Mesenteric fat pad (tissue), 1 donor: ENCODE data around the gene ANKZF1. TPM values are rescaled to one million over a fixed set of nuclear protein-coding genes. Genes with fewer than 3 reads are reported as not detected.

Experiments
- DNase-seq: peaks from one replicate; pipeline ENCODE4 v3.0.0-alpha.2; 2020; ENCODE audit warnings: low spot score
- total RNA-seq: library from RNA; stranded (reverse); fragmentation: NEBNext Ultra II Directional; extraction: Animal tissue kit (Norgen Biotek cat#: 25700); gene quantifications from one replicate; pipeline ENCODE4 v1.2.1, GENCODE V29; 2021
- donor health status: DM: yes; HTN: yes; CAD: no.

ANKZF1 gene
- total RNA-seq, 1 donor from 2014 or later = 15.9 TPM

DNA sequence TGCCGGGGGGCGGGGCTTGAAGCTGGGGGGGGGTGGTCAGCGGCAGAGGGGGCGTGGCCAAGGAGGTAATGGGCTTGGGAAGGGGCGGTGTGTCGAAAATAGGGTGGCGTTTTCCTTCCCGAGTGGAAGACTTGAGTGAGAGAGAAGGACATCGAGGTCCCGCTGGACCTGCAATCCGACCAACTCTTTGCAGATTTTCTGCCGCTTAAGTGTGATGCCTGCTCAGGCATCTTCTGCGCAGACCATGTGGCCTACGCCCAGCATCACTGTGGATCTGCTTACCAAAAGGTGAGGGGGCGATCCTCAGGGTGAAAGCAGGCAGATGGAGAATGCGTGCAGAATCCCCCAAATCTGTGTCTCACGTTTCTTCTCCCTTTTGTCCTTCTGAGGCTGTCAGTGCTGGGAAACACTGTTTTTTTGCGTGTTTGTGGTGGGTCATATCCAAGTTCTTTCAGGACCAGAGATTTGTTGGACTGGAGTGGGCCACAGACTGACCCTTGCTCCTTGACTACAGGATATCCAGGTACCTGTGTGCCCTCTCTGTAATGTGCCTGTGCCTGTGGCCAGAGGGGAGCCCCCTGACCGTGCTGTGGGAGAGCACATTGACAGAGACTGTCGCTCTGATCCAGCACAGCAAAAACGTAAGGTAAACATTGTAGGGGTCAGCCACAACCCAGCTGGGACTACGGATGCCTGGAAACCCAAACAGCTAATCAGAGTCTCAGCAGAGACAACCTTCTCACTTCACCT is 22.3 kb upstream of the ANKZF1 start:
- no peak for DNase-seq

GRCh38 chr2:219207884-219208740 is 21.5 kb upstream of the ANKZF1 start:
- no peak for DNase-seq

- DNase-seq = no peak
Measured at GRCh38 chr2:219209236-219210195, 20.1 kb upstream of the ANKZF1 start.

DNA sequence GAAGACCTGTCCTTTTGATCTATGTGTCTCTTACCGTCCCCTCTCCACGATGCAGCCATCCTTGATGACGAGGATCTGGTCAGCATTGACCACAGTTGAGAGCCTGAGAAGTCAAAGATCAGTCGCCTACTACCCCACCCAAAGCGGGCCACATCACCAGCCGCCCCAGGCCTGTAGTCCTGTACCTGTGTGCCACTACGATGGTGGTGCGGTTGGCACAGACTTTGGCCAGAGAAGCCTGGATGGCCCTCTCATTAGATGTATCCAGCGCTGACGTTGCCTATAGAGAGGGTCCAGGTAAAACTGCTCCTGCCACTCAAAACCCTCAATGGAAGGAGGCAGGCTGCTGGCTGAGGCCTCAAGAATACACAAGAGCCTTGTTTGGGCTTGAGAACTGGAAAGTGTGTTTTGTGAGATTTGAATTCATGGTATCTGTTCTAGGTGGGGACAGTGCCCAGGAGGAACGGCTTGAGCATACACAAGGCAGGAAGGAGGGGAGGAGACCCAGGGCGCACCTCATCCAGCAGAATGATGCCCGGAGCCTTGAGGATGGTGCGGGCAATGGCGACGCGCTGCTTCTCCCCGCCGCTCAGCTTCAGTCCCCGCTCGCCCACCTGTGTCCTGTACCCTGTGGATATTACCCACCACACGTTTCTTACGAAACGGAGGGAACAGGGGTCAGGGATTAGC is 19.3 kb upstream of the ANKZF1 start:
- DNase-seq = no peak

DNA sequence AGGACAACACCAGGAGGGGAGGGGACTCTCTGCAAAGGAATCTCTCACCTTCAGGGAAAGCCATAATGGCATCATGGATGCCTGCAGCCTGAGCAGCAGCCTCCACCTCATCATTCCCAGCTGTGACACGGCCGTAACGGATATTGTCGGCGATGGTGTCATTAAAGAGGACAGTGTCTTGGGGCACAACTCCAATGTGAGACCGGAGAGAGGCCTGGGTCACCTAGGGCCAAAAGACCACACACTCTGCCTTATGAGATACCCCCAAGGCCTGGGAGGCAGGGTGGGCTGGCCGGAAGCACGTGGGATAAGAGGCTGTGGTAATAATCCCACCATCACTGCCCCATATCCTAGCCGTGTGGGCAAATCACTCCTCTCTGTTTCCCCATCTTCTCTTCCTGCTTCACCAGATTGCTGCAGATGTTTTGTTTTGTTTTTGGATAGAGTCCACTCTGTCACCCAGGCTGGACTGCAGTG is 18.7 kb upstream of the ANKZF1 start:
- no peak for DNase-seq

GRCh38 chr2:219213026-219213415 is 16.6 kb upstream of the ANKZF1 start:
- DNase-seq = no peak

DNA sequence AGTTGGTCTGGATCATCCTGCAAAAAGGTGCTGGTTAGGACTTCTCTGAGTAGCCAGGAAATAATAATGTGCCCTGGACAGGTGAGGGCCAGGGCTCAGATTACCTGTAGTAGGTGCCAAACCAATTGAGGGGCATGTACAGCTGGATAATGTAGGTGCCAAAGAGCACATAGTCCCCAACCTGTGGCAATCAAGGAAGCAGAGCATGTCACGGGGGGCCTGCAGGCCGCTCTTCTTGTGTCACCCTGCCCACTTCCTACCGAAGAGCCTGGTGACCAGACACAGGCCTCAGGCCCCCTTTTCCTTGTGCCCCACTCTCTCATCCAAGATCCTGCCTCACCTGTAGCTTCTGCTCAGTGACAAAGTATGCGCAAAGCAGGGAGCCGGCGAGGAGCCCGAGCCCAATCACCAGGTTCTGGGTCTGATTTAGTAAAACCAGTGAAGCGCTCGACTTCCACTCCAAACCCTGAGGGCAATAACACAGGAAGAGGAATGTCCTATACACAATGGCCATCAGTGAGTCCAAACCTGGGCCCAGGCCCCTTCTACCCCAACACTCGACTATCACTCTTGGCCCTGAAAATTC is 16.0 kb upstream of the ANKZF1 start:
- DNase-seq = no peak

DNA sequence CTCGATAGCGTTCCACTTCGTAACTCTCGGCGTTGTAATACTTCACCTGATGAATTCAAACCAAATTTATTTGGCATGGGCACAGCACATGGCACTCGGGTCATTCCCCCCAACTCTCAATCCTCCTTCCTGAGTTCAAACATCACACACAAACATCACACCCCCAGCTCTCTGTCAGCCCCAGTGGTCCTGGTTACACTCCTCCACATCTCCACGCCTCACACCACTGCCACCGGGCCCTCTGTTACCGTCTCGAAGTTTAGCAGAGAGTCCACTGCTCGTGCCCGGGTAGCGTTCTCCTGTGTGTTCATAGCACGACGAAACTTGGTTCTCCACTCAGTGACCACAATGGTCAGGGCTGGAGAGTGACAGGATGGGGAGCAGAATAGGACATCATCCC is 15.5 kb upstream of the ANKZF1 start:
- DNase-seq = no peak

GRCh38 chr2:219214786-219215185 is 14.8 kb upstream of the ANKZF1 start:
- DNase-seq = no peak

GRCh38 chr2:219215871-219216534 is 13.6 kb upstream of the ANKZF1 start:
- no peak for DNase-seq

DNA sequence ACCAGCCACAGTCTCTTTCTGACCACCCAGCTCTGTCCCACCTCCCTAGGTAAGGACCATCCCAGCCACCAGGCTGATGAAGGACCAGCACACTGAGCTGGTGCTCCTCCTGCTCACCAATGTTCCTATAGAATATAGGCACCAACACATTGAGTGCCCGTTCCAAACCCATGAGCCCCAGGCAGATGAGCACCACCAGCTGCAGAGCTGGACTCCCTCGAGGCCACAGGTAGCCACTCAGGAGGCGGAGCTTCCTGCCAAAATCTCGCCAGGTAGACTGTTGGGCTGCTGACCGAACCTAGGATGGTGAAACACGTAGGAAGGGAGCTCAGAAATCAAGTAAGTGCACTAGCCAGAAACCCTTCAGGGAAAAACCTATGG is 13.1 kb upstream of the ANKZF1 start:
- no peak for DNase-seq

GRCh38 chr2:219218217-219218731 is 11.3 kb upstream of the ANKZF1 start:
- DNase-seq = peak; percentile 91

DNA sequence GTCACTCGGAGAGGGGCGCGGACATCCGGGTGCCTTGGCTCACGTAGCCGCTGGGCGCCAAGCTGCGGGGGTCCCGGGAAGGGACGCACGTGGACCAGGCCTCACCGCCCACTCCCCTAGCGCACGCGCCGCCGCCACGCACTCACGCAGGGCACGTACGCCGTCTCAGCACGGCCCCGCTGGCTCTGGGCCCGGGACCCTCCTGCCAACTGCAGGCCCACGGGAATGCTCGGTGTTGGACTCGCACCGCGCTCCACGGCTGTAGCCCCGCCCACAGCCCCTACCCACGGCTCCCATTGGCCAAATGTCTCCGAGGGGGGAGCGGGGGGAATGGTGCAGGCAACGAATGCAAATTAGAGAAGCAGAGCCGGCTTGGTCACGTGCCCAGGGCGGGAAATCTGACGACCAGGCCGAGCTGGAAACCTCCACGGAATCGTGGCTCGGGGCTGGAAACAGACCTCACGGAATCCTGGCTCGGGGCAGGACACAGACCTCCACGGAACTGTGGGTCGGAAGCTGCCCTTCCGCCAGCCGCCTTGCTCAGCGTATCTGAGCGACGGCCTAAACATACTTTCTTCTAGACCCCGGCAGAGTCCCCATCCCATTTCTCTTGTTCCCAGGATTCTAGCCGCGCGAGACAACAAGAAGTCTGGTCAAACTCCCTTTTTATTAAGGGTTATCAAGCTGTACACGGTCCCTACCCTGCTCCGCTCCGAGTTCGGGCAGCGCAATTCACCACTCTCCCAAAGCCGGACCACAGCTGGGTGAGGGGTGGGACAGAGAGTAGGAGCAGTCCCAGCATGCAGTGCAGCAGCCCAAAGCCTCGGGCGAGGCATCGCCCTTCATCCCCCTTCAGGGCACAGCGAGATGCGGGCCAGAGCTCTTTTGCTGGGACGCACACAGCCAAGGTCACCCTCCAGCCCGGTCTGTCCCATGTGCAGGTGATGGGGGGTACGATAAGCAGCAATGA is 10.6 kb upstream of the ANKZF1 start, which contains the start of gene ABCB6:
Gene ABCB6 (minus strand): TSS at position 227 of the 970 bp plus-strand sequence. CDS start 285 bp downstream, outside the sequence.
- DNase-seq = peak; percentile 97

DNA sequence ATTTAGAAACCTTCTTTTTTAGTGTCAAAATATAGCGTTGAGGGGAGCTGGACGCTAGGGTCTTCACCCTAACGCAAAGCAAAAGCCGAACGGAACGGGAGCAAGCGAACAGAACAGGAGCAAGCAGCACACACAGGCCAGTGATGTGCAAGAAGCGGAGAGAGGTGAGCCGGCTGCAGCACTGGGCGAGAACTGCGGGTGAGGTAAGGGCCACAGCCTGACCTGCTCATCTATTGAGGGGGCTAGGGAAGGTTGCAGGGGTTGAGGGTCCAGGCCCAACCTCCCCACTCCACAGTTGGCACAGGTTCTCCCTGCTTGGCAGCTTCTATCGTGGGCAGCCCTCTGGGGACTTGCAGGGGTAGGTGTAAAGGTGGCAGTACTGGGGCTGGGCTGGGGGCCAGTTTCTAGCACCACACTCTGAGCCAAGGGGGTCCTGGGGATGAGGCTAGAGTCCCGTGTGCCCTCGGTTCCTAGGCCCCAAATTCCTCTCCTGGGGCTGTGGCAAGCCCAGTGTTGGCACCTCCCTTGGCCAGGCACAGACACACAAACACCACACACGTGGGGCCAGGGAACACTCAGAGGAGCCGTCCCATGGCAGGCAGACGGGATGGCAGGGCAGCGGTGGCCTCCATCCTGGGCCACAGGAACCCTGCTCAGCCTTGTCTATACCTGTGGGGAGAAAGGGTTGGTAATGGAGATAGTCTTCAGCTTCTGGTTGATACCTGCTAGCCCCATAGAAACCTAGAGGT is 9.6 kb upstream of the ANKZF1 start:
- no peak for DNase-seq

- DNase-seq = no peak
Measured at GRCh38 chr2:219220652-219221402, 8.8 kb upstream of the ANKZF1 start.

GRCh38 chr2:219221957-219222518 is 7.6 kb upstream of the ANKZF1 start:
- no peak for DNase-seq
